ENCODE data around the gene SMIM7. TPM values are rescaled to one million over a fixed set of nuclear protein-coding genes. Genes with fewer than 3 reads are reported as not detected.
A peak's percentile ranks its signal among the peaks of the same experiment; 100 is the strongest.

The SMIM7 gene
- total RNA-seq, 6 donors from 2014 or later: 71.8 to 129 (median 80.4) TPM

- Histone ChIP-seq H3K27ac (peak overlapping the region; percentile 87 to 99 (median 95)), H3K36me3 (peaks cover 0 to 10% (median 1%) of the 10 kb centered on the region in 4 donors), H3K4me1 (peaks cover 48 to 80% (median 56%) of the 10 kb centered on the region in 4 donors), H3K27me3 (no peaks in the 10 kb centered on the region), H3K9me3 (no peaks in the 10 kb centered on the region), H3K4me3 (peak overlapping the region in 1 of 4 donors; percentile 19)
- TF ChIP-seq POLR2AphosphoS5 (IDR thresholded peaks at IDR 0.05) (peak in 1 of 2 donors; percentile 60), EP300 (IDR thresholded peaks at IDR 0.05) (peak; percentile 18 to 95 (median 72)), POLR2A (IDR thresholded peaks at IDR 0.05) (no peak)
- ATAC-seq (ENCODE audit: low FRiP score in 2 of 2): no peak
- DNase-seq: peak; percentile 30 to 55
- WGBS, 2 donors: 58 to 71% methylated on average over 16 of the region's 16 CpGs
These were observed 34.6 kb downstream of the SMIM7 start for GRCh38 chr19:16625163-16625958.

GRCh38 chr19:16624236-16624635, 35.7 kb downstream of the SMIM7 start:
- DNase-seq (peak in 1 of 2 donors; percentile 43), ATAC-seq (ENCODE audit: low FRiP score in 2 of 2) (no peak)
- Histone ChIP-seq H3K4me3 (no peak overlapping the region), H3K27me3 (no peaks in the 10 kb centered on the region), H3K27ac (peak overlapping the region; percentile 73 to 96 (median 88)), H3K9me3 (no peaks in the 10 kb centered on the region), H3K4me1 (peaks cover 55 to 81% (median 62%) of the 10 kb centered on the region in 4 donors), H3K36me3 (peaks cover 0 to 10% (median 1%) of the 10 kb centered on the region in 4 donors)
- WGBS, 2 donors: 69 to 84% methylated on average over 10 of the region's 10 CpGs
- no peak for TF ChIP-seq EP300 (IDR thresholded peaks at IDR 0.05)
- peak in 1 of 2 donors; percentile 9 for TF ChIP-seq POLR2AphosphoS5 (IDR thresholded peaks at IDR 0.05)
- no peak for TF ChIP-seq POLR2A (IDR thresholded peaks at IDR 0.05)

- peak overlapping the region; percentile 73 to 96 (median 88) for H3K27ac ChIP-seq
- H3K4me3 ChIP-seq: no peak overlapping the region
- no peak for ATAC-seq (ENCODE audit: low FRiP score in 2 of 2)
- TF ChIP-seq POLR2AphosphoS5 (IDR thresholded peaks at IDR 0.05) (no peak), POLR2A (IDR thresholded peaks at IDR 0.05) (no peak)
- DNase-seq: no peak
- H3K9me3 ChIP-seq: no peaks in the 10 kb centered on the region
- peaks cover 54 to 82% (median 59%) of the 10 kb centered on the region in 4 donors for H3K4me1 ChIP-seq
- H3K36me3 ChIP-seq: peaks cover 0 to 10% (median 1%) of the 10 kb centered on the region in 4 donors
- 75 to 76% methylated on average over 6 of the region's 6 CpGs for WGBS, 2 donors
- H3K27me3 ChIP-seq: no peaks in the 10 kb centered on the region
These were observed 36.4 kb downstream of the SMIM7 start for GRCh38 chr19:16623576-16623975.

GRCh38 chr19:16623066-16623465, 36.9 kb downstream of the SMIM7 start:
- no peak for TF ChIP-seq POLR2A (IDR thresholded peaks at IDR 0.05)
- TF ChIP-seq CTCF (IDR thresholded peaks at IDR 0.05): no peak
- no peak for TF ChIP-seq EP300 (IDR thresholded peaks at IDR 0.05)
- no peak for TF ChIP-seq POLR2AphosphoS5 (IDR thresholded peaks at IDR 0.05)
- 89 to 95% methylated on average over 2 of the region's 2 CpGs for WGBS, 2 donors
- Histone ChIP-seq H3K27me3 (no peaks in the 10 kb centered on the region), H3K36me3 (peaks cover 0 to 10% (median 1%) of the 10 kb centered on the region in 4 donors), H3K9me3 (no peaks in the 10 kb centered on the region), H3K4me1 (peaks cover 54 to 86% (median 59%) of the 10 kb centered on the region in 4 donors), H3K27ac (peak overlapping the region in 3 of 4 donors; percentile 73 to 96 (median 94)), H3K4me3 (no peak overlapping the region)
- no peak for DNase-seq
- ATAC-seq (ENCODE audit: low FRiP score in 2 of 2): no peak

GRCh38 chr19:16621165-16621800, 38.7 kb downstream of the SMIM7 start:
- Histone ChIP-seq H3K36me3 (peaks cover 0 to 10% (median 1%) of the 10 kb centered on the region in 4 donors), H3K27ac (peak overlapping the region in 1 of 4 donors; percentile 15), H3K9me3 (no peaks in the 10 kb centered on the region), H3K4me3 (no peak overlapping the region), H3K4me1 (peaks cover 46 to 90% (median 51%) of the 10 kb centered on the region in 4 donors), H3K27me3 (no peaks in the 10 kb centered on the region)
- DNase-seq (no peak), ATAC-seq (ENCODE audit: low FRiP score in 2 of 2) (no peak)
- no peak for TF ChIP-seq EP300 (IDR thresholded peaks at IDR 0.05)
- TF ChIP-seq POLR2AphosphoS5 (IDR thresholded peaks at IDR 0.05): no peak
- TF ChIP-seq CTCF (IDR thresholded peaks at IDR 0.05): no peak
- WGBS, 2 donors: 57 to 71% methylated on average over 2 to 7 of the region's 7 CpGs

- H3K4me3 ChIP-seq: no peak overlapping the region
- H3K4me1 ChIP-seq: peaks cover 39 to 87% (median 46%) of the 10 kb centered on the region in 4 donors
- no peak for TF ChIP-seq CTCF (IDR thresholded peaks at IDR 0.05)
- no peaks in the 10 kb centered on the region for H3K27me3 ChIP-seq
- no peaks in the 10 kb centered on the region for H3K9me3 ChIP-seq
- 83 to 89% methylated on average over 3 of the region's 3 CpGs for WGBS, 2 donors
- DNase-seq (no peak), ATAC-seq (ENCODE audit: low FRiP score in 2 of 2) (no peak)
- H3K27ac ChIP-seq: no peak overlapping the region
- peaks cover 0 to 10% (median 1%) of the 10 kb centered on the region in 4 donors for H3K36me3 ChIP-seq
These were observed 39.4 kb downstream of the SMIM7 start for GRCh38 chr19:16620584-16620983.
